Measurements from ENCODE around the gene ICAM4. TPM values are rescaled to one million over a fixed set of nuclear protein-coding genes. Genes with fewer than 3 reads are reported as not detected.

ICAM4 gene
- total and polyA plus RNA-seq, 2 of the 8 experiments (the other 6 are each of a cell fraction or from before 2014, with no cell fraction given) = 1.5 to 4.1 TPM

- TF ChIP-seq CTBP2 (IDR thresholded peaks at IDR 0.05; ENCODE audit: borderline replicate concordance, insufficient read depth, insufficient read length, low read length) = no peak
- no peak for TF ChIP-seq CHD1 (IDR thresholded peaks at IDR 0.05; ENCODE audit: low read depth, low read length)
- no peak for TF ChIP-seq ZNF274 (IDR thresholded peaks at IDR 0.05; ENCODE audit: borderline replicate concordance, extremely low read depth, low read length)
- peak; percentile 98 for TF ChIP-seq USF2 (IDR thresholded peaks at IDR 0.05; ENCODE audit: low read length)
- TF ChIP-seq CBX5 (IDR thresholded peaks at IDR 0.05; ENCODE audit: low read depth, low read length) = no peak
- TF ChIP-seq SRF (IDR thresholded peaks at IDR 0.05; ENCODE audit: low read depth, low read length) = no peak
- TF ChIP-seq MAFK (IDR thresholded peaks at IDR 0.05; ENCODE audit: low read depth, low read length) = no peak
- no peak for TF ChIP-seq EZH2 (IDR thresholded peaks at IDR 0.05; ENCODE audit: low read depth, low read length, severe bottlenecking)
- no peak for TF ChIP-seq TCF12 (IDR thresholded peaks at IDR 0.05; ENCODE audit: low read depth, low read length)
These were observed 28.8 kb downstream of the ICAM4 start, which contains the start of gene FDX2 (continued) for GRCh38 chr19:10315335-10316214.
